ENCODE measurements around the gene IREB2.
A peak's percentile ranks its signal among the peaks of the same experiment; 100 is the strongest.
"Not testable (repeated sequence)": the region's sequence is repeated elsewhere in the genome, so short reads cannot be mapped to it uniquely, and the experiment has no call there.

IREB2 gene

DNA sequence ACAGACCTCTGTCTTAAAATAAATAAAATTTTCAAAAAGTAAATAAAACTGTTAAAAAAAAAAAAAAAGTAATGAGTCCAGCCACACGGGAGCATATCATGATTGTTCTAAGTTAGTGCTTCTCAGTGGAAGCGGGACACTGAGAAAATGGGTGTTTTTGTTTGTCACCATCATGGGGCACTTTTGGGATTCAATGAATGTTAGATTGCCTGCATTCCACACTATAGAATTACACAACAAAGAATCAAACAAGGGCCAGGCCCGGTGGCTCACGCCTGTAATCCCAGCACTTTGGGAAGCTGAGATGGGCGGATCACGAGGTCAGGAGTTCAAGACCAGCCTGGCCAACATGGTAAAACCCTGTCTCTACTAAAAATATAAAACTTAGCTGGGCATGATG is 3.3 kb upstream of the IREB2 start:
- DNase-seq, result not testable (repeated sequence)

DNA sequence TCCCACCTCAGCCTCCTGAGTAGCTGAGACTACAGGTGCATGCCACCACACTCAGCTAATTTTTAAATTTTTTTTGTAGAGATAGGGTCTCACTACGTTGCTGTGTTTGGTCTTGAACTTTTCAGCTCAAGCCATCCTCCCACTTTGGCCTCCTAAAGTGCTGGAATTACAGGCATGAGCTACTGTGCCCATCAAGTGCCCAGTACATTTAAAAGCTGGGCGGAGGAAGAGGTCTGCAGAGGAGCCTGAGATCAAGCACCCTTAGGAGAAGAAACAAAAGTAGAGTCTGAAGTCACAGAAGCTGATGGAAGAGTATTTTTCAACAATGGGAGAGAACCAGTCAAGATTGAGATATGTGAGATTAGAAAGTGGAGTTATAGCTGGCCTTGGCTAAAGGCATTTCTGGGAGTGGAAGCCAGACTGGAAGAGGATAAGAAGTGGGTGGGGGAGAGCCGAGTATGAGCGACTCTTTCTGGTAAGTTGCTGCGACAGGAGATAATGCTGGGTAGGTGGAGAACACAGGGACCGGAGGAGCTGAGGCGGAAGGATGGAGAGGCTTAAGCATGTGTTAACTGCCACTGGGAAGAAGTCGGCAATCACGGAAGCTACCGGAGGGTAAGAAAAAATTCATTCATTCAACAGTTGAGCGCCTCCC is 782 bp upstream of the IREB2 start:
- peak; percentile 61 for DNase-seq

DNA sequence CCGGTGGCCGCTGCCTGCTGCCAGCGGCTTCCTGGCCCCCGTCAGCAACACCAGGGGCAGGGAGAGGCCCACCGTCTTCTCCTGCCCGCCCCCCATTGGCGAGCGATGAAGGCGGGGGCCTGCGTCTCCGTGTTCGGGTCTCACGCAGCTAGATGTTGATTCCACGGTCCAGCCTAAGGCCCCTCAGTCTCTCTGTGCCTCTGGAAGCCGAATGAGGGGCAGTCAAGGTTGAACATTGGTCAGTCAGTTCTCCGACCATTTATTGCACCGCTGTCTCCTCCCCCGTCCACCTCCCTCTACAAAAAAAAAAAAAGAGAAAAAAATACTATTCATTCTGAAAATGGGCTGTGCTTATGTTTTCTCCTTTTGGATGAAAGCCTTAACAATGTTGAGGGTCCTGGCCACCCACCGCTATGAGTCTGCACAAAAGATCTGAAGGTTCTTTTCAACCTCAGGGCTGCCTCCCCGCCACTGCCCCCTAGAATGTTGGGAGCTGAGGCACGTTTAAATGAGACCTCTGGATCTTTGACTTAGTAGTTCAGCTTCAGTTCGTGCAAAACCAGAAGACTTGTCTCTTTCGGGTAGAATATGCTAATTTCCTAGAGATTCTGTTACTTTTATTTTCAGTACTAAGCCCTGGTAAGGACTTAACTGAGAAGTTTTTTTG is 736 bp downstream of the IREB2 start:
- no peak for DNase-seq

DNA sequence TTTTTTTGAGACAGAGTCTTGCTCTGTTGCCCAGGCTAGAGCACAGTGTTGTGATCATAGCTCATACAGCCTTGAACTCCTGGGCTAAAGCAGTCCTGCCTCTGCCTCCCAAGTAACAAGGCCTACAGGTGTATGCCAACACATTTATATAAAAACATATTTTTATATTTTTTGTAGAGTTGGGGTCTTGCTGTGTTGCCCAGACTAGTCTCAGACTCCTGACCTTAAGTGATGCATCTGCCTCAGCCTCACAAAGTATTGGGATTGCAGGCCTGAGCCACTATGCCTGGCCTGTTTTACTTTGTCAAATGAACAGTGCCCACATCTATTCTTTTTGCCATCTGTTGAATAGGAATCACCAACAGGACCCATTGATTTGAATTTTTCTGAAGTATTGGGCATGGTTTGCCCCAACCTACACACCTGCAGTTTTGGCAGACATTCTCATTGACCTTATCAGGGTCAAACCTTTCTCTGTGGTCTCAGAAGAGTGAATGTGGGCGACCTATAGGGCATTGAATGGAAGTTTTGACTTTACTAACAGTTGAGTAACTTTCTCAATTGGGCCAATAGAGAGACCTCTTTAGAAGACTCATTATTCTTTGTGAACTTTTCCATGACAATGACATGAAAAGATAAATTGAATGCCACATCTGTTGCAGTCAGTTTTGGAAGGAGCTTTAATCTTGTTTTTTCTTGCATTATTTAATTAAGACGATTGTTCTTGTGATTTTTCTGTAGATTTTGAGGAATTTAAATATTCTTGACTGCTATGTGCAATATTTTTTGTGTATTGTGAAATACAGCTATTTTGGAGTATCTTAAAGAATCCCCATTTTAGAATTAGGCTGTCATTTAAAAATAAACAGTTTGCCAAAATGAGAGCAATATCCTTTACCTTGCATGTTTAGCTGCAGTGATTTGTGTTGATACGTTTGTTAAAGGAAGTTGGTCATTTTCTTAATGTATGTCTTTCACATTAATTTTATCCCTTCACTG is 2.7 kb downstream of the IREB2 start:
- DNase-seq, result no peak

DNA sequence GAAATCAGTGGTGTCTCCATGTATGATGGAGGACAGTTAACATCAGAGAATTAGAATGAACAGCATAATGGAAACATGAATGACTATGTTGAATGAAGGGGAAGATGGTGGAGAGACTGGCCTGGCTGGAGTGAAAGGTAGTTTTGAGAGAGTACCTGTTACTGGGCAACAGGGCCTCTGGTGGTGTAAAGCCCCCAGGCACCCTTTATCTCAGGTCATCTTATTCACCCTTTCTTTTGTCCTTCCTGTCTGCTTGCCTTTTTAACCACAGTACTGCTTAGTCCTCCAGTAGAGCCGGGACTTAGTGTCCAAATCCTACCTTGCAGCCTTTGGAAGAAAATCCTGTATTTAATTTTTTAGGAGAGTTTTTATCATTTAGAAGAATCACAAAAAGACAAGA is 6.2 kb downstream of the IREB2 start:
- no peak for DNase-seq

DNA sequence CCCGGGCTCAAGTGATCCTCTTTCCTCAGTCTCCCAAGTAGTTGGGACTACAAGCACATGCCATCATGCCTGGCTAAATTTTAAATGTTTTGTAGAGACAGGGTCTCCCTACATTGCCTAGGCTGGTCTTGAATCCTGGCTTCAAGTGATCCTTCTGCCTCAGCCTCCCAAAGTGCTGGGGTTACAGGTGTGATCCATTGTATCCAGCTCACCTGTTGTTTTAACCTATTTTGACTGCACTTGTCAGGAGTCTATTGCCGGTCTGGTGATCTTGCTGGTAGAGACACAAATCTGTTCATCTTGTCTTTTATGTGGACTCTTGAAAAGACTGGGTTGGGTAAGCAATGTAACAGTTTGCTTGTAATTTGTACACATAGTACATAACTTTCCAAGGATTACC is 7.9 kb downstream of the IREB2 start:
- no peak for DNase-seq

DNA sequence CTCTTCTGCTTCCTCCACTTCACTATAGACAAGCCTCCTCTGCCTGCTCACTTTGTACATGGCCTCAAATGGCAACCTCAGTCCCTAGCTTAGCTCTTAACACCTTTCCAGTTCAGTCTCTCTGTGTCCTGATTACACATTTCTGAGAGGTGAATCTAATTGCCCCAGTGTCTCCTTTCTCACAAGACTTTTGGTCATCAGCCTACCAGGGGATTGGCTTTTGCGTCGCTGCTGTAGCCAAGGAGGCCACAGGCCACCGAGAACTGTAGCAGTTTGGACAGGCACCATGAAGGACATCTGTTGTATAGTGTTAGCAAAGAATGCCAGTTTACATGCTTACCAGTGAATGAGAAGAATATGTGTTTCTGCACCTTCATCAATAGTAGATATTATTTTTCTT is 8.5 kb downstream of the IREB2 start:
- DNase-seq, result no peak

DNA sequence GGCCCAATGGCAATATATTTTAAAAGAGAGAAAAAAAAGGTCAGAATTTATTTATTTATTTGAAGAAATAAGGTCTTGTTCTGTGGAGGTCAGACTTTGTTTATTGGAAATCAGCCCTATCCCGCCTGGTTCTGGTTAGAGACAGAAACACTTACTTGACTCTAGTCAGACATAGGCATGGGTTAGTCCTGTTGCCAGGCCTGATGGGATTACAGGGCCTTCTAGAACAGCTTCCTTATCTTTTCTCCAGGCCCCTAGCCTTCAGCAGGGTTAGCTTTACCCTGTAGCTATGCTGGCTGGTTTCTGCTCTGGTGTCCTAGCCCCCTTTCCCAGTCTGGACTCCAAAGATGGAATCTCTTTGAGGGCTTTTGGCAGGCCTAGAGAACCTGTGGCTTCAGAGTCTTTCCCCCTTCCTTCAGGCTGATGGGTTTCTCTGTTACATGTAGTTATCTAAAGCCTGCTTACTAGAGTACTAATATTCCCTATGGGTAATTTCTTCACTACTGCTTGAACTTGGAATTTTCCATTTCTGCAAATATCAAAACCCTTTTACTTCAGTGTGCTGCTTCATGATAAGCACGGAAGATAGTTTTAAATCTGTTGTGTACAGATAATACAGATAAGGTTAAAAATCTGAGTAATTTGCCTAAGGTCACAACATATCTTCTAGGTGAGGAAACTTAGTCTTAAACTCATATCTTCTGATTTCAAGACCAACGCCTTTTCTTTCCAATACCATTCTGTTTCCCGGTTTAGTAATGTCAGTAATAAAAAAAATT is 10.6 kb downstream of the IREB2 start:
- no peak for DNase-seq

DNA sequence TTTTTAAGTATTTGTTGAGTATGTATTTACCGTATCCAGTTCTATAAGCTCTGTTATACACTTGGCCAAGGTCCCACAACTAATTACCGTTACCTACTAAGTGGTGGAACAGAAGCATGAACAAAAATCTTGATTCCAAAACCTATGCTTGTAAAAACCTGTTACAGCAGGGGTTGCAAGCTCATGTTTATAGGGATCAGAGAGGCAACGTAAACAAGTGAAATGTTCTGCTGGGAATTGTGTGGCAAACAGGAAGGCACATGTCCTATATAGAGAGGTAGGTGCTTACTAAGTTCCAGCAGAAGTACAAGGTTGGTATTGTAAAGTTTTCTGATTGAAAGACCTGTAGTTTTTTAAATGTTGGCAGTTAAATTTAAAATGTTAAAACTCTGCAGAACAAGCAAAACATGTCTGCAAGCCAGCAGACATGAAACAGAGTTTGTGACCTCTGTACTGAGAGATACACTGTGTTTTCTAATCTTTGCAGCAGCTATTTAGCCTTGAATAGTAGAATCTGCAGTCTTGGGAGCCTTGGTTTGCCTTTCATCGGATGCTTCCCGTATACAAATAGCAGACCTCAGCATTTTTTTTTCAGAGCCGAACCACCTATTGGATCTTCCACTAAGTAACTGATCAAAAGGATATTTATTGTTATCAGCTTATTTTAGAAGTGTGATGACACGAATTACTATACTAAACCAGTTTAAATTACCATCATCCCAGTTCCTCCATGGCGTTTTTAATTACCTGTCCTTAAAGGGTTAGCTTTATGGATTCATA is 11.4 kb downstream of the IREB2 start:
- DNase-seq, result no peak

DNA sequence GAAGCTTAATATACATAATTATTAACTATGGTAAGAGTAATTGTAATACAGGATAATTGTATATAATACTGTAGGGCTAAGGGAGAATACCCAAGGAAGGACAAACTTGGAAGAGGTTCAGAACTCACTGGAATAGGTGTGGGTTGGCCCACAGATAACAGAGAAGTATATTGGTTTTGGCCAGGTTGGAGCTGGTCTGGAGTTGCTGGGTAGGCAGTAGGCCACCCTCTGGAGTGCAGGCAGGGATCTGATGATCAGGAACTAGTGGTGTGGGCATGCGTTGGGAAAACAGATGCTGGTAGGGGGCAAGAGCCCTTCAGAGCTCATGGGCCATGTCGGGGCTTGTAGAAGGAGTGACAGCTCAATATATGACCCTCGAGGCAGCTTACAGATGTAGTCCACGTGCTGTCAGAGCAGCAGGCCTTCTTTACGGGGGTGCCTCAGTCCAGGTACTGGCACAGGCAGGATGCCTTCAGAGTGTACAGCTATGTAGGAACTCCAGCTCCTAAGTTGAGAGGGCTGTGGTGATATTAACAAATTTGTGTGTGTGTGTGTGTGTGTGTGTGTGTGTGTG is 12.4 kb downstream of the IREB2 start:
- DNase-seq, result no peak

DNA sequence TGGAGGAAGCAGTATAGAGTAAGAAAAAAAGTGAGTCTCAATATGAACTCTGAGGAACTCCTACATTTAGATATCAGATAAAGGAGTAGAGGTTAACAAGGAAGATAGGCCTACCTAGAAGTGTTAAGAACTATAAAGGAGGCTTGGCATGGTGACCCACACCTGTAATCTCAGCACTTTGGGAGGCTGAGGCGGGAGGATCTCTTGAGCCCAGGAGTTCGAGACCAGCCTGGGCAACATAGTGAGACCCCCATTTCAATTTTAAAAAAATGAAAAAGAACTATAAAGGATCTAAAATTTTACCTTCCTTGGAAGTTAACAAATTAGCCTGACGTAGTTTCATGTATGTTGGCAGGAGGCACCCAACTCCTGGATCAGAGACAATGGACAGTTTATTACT is 14.5 kb downstream of the IREB2 start:
- no peak for DNase-seq

DNA sequence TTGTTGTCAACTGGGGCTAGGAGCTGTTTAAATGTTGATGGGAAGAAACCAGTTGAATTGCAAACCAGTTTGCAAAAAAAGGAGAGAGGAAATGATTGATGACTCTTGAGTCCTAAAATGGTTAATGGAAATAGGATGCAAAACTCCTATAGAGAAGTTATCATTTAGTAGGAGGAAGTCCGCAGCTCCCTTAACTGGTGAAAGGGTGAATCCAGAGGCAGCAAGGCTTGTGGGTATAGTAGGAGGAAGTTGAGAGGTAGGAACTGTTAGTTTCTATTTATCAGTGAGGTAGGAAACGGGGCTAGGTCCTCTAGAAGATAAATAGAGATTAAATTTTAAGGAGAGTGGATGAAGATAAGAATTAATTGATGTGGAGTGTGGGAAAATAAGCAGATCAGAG is 15.4 kb downstream of the IREB2 start:
- no peak for DNase-seq

DNA sequence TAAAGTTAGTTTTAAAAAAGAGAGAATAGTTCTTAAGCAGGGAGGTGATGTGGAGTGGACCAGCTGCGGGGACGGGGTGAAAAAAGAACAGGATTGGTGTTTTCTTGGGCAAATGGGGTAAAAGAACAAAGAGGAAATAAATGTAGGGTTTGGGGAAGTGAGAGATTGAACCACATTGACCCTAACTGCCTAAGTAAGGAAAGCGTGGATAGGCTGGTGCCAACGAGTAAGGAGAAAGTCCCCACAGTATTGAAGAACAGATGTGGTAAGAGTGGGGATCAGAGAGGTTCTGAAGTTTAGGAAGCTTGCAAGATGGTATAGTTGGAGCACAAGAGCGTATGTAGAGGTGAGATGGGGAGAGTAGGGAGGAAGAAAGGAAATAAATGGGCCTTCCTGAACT is 17.0 kb downstream of the IREB2 start:
- DNase-seq, result no peak

DNA sequence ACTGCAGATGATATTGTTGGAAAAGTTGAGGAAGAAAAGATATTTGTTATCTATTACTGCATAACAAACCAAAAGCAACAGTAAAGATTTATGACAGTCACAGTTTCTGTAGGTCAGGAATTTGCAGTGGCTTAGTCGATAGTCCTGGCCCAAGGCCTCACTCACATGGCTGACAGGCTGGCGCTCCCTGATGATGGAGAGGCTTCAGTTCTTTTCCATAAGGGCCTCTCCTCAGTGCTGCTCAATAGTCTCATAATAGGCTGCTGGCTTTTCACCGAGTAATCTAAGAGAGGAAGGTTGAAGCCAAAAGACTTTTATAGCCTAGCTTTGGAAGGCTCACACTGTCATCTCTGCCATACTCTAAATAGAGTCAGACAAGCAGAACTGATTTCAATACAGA is 17.7 kb downstream of the IREB2 start:
- DNase-seq, result peak; percentile 10

DNA sequence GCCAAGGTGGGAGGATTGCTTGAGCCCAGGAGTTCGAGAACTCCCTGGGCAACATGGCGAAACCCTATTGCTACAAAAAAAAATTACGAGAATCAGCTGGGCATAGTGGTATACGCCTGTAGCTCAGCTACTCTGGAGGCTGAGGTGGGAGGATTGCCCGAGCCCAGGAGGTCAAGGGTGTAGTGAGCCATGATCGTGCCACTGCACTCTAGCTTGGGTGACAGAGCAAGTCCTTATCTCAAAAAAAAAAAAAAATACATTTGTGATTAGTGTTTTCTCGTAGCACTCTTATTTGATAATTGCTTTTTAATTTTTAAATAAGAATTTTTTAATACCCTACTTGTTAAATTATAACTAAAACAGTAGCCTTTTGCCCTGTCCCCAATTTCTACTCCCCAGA is 18.4 kb downstream of the IREB2 start:
- no peak for DNase-seq

DNA sequence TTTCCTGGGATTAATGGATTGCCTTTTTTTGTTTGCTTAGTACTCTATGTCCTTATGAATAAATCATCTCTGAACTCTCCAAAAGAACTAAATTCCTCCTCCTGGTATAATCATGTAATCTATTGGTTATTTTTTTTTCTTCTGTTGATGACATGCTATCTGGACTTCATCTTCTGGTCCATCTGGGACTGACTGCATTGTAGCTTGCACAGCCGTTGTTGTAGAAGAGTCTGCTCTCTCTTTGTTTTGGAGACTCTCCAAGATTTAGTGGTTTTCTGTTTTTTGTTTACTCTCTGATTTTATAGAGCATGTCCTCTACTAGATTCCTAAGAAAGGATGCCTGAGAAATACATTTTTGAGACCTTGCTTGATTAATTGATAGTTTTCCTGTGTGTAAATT is 19.1 kb downstream of the IREB2 start:
- peak; percentile 22 for DNase-seq

DNA sequence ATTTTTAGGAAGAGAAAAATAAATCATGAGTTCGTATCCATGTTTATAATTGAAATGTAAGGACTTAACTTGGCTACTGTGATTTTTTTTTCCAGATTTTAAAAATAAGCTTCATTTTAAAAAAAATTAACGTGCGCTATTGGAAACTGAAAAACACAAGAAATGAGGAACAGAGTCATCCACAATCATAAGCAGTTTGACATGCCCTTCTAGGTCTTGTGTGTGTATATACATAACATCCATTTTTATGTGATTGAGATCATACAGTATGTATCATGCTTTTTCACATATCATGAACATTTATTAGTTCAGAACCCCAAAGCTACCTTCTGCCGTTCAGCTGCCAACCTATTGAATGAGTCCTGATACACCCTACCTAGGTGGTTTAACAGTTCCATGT is 22.7 kb downstream of the IREB2 start:
- DNase-seq, result no peak

DNA sequence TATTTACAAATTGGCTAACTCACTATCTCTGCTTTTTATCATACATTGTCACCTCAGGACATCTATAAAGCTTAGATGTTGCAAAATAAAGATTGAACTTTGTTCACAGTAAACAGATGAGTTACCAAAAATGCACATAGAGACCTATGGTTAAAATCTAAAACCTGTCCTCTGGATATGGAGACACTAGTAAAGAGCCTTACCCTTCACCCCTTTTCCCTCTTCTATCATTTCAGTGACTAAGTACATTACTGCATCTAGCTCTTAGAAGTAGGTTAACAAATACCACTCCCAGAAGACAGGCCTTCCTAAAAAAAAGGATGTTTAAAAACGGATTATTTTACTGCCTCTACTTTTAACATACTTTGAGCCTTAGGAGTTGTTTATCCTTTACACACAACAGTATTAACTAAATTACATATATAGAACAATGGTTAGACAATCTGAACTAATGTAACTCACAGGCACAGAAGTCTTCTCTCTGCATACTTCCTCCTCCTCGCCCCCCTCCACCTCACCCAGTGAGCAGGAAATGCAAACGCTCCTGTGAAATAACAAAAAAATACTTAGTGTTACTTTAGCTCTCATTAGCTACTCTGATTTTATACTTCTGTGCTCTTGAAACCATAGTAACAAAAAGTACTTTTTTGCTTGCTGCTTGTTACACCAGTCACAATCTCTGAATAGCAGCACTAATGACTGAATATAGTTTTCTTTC is 23.3 kb downstream of the IREB2 start:
- DNase-seq, result no peak

DNA sequence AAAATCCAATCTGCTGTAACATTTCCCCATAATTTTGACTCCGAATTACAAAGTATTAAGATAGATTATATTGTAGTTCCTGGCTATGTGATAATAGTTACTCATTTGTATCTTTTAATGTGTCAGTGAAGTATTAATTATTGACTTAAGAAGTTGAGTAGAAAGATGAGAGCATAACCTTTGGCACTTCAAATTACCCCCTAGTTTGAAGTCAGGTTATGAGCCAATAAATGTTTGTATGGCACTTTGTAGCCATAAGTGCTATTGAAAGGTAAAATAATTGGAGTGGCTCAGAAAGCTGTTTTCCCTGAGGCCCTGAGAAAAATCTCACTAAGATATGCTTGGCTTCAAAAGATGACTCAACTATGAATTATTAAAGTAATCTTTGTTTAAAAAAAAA is 31.0 kb downstream of the IREB2 start:
- no peak for DNase-seq

DNA sequence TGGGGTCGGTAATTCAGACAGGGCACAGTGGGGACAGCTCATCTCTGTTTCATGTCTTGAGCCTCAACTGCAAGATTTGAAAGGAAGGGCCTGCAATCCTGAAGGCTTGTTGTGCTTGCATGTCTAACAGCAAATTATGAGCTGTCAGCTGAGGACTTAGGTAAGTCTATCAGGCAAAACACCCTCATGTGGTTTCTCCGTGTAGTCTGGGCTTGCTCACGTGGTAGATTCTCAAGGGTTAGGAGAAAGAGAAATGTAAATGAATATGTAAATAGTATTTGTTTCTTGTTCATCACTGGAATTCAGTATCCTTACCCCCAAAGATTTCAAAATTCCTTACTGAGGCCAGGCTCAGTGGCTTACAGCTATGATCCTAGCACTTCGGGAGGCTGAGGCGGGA is 39.3 kb downstream of the IREB2 start:
- no peak for DNase-seq

DNA sequence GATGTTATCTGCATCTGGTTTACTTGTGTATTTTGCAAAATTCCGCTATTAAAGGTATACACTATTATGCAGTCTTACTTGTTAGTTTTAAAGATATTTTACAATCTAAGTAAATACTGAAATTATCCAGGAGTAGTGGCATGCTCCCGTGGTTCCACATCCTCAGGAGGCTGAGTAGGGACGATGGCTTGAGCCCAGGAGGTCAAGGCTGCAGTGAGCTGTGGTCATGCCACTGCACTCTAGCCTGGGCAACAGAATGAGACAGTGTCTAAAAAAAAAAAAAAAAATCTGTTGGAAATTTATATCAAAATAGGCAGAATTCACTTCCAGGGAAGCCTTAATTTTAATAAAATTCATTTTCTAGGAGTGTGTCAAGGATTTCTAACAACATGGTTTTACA is 41.6 kb downstream of the IREB2 start:
- no peak for DNase-seq

Measured in NCI-H510A treated with DMSO at 0.1 percent for 48 hours (cell line).